CD4-positive, alpha-beta T cell treated with Interleukin-15 for 4 hours (primary cell): ENCODE results near the gene KRT8.

Experiments used
- DNase-seq: peaks from one replicate; pipeline ENCODE4 v3.0.0-alpha.2; 2020; ENCODE audit warnings: low spot score

Gene KRT8

DNA sequence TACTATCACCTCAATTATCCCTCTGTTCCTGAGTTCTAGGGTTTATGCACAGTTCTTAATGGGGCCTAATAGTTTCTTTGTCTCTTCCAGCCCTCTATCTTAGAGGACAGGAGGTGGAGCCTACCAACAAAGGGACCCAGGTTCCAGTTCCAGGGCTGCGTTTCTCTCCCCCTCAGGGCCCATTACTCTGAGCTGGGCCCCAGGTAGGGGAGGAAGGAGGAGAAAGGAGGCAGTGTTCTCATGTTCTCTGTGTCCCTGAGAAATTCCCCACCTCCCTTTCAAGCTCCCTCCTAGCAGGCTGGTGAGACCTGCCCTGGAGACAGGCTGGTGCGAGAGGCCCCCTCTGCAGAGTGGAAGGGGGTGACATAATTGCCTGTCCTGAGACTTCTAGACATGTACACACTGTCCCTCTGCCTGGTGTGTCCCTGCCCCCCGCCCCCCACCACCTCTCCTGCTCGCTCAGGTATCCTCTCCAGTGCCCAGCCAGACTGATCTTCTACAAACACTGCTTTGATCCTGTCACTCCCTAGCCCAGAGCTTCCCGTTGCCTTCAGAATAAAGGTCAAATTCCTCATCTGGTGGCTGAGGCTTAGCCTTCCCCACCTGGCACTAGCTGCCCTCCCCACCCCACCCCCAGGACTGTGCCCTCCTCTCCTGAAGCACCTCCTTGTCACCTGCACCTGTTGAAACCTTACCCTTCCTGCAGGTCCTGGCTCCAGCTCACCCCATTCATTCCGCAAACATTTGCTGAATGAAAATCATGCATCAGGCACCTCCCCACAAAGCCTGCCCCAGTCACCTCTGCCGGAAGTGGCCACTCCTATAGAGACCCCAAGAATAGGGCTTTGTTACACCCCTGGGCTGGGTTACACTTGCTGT is 21.1 kb upstream of the KRT8 start:
- DNase-seq, result no peak

- DNase-seq, result no peak
Measured at GRCh38 chr12:52924764-52925716, 20.2 kb upstream of the KRT8 start.

DNA sequence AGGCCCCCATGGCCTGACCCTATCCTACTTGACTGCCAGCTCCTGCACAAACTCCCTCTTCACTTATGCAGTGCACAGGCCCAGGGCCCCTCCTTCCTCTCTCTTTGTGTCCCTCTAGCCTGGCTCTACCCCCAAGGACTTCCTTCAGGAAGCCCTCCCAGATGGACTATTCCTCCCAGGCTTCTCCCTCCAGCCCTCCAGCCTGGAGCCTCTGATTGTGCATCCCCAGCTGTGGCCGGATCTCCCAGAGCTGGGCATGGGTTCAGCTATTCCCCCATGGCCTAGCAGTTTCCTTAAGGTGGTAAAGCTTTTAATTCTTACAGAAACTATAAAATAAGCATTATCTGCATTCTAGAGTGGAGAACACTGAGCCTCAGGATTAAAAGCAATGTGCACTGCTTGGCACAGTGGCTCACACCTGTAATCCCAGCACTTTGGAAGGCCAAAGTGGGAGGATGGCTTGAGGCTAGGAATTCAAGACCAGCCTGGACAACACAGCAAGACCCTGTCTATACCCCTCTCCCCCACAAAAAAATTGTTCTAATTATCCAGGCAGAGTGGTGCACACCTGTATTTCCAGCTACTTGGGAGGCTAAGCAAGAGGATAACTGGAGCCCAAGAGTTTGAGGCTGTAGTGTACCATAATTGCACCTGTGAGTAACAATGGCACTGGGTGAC is 16.8 kb upstream of the KRT8 start:
- DNase-seq, result no peak

- no peak for DNase-seq
Measured at GRCh38 chr12:52920937-52921336, 16.1 kb upstream of the KRT8 start.

GRCh38 chr12:52918784-52919183 is 13.9 kb upstream of the KRT8 start:
- no peak for DNase-seq

GRCh38 chr12:52918351-52918750 is 13.5 kb upstream of the KRT8 start:
- DNase-seq, result no peak

DNA sequence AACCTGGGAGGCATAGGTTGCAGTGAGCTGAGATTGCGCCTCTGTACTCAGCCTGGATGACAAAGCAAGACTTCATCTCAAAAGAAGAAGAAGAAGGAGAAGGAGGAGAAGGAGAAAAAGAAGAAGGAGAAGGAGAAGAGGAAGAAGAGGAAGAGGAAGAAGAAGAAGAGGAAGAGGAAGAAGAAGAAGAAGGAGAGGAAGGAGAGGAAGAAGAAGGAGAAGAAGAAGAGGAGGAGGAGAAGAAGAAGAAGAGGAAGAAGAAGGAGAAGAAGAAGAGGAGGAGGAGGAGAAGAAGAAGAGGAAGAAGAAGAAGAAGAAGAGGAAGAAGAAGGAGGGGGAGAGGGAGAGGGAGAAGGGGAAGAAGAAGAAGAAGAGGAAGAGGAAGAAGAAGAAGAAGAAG is 12.9 kb upstream of the KRT8 start:
- DNase-seq, result no peak

DNA sequence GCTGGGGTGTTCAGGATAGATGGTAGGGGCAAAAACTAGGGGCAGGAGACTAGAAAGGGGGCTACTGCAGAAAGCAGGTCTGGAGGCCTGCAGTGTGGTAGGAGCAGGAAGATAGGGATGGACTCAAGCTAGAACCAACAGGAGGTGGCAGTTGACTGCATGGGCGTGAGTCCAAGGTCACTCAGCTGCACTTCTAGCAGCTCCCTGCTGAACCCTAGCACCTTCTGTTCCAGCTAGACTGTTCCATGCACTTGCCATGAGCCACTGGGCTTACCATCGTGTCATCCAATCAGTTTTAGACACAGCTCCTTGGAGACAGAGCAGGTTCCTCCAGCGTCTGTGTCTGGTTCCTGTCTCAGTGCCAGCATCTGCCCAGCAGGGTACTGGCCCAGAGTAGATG is 11.3 kb upstream of the KRT8 start:
- no peak for DNase-seq

- DNase-seq, result no peak
Measured at GRCh38 chr12:52915637-52916036, 10.8 kb upstream of the KRT8 start.

- no peak for DNase-seq
Measured at GRCh38 chr12:52914576-52915121, 9.8 kb upstream of the KRT8 start.

DNA sequence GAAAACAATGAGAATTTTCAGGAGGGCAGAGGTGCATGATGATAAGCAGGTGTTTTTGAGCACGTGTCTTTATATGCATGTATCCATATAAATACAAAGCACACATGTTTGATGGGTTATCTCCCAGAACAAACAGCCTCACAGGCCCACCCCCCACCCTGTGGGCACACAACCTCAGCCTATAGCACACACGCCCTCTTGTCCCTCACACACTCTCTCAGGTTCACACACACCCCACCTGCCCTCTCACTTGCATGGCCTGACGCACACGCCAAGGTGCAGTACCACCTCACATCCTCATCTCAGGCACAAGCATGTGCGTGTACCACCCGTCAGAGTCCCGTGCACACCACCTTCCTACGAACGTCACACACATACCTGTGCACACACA is 8.6 kb upstream of the KRT8 start:
- no peak for DNase-seq

DNA sequence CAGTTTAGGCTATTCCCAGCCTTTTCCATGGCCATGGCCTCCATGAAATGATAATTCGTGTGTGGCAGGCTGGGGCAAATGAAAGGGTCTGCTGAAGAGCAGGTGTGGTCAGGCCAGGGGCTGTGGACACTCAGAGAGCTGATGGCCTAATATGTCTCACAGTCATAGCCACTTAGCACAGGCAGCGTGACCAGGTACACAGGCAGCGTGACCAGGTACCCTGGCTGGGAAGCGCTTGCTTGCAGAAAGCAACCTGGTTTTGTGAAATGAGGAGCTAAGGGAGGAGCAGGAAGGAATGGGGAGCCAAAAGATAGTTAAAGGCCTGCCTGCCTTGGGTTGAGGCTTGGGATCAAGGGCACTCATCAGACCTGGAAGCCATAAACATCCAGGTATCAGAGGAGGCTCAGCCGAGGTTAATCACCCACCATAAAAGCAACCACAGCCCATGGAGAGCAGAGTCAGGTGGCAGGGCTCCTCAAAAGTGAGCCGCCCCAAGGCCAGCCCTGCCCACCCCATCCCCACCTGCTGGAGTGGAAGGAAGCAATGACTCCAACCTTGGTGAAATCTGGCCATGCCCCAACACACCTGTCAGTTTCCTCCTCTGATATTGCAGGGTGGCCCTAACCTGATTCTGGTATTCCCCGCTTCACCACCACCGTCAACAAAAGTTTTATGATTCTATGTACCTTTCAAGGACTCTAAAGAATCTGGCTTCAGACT is 8.0 kb upstream of the KRT8 start:
- DNase-seq, result no peak

DNA sequence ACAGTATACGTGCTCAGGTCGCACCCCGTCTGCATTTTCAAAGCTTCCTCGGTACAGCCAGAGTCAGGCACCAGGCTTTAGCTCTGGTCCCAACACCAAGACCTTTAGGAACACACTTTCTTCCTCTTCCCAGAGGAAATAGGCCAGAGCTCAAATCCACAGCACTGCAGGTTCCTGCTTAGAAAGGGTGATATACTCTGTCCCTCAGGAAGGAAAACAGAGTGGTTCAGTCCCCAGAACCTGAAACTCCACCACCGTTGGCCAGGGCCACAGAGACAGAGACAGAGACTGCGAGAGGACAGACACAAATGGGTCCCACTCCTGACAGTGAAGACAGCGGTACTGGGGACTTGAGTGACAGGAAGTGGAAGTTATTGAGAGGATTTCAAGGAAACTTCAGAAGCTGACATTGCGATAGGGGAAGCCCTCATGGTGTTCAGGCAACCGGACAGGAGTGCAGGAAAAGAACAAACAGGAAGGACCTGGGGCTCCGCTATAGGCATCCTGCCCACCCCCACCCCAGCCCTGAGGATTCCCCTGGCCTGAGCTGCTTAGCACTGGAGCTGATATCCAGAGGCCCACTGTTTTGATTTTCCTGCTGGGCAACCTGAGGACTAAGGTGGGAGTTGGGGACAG is 5.5 kb upstream of the KRT8 start:
- no peak for DNase-seq

GRCh38 chr12:52909796-52910195 is 4.9 kb upstream of the KRT8 start:
- DNase-seq, result no peak

- no peak for DNase-seq
Measured at GRCh38 chr12:52909331-52909730, 4.5 kb upstream of the KRT8 start.

DNA sequence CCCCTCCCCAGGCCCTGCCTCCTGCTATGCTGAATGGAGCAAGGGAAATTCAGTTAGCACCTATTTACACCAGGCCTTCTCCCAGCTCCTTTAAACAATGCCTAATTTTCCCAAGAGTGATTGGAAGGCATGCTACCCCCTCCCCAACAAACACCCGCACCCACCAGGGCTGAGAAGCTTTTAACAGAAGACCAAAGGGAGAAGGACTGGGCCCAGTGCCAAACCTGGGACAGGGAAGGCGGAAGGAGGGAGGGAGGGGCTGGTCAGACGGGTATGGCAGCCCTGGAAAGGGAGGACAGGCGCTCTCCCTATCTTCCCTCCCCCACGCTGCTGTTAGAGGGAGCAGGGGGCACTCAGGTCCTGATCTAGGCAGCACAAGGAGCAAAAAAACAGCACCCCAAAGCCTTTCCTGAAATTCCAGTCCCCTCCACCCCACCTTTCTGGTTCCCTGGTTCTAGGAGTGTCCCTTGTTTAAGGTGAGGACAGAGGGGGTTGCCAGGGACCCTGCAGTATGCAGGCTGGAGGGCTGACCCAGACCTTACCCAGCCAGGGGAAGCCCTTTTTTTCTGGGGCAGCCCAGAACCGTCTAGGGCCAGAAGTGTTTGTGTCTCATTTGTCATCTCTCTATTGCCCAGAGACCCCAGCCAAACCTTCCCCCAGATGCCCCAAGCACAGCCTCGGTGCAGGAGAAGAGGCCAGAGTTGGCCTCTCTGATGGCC is 2.4 kb upstream of the KRT8 start:
- no peak for DNase-seq

GRCh38 chr12:52906191-52906601 is 1.3 kb upstream of the KRT8 start:
- DNase-seq, result no peak

DNA sequence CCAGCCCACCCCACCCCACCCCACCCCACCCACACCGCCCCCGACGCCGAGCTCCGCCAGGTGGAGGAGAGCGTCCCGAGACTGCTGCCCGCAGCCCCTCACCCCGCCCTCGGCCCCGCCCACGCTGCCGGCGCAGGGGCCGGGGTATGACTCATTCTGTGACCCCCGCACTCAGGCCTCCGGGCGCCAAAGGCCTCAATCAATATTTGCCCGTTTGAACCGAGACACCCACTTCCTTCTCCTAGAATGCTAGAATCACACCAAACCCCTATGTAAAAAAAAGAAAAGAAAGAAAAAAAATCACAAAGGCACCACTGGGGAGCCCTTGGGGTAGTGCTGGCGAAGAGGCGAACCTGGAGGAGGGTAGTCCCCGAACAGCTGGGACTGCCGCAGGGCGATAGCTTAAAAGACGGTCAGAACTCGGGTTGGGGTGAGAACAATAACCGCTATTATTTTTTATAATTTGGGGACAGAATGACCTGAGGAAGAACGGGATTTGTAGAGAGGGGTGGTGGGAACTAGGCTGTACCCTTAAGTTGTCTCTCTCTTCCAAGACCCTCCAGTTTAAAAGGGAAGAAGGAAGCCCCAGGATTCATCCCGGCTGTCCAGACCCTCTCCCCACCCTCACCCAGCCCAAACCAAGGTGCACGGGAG is 894 bp downstream of the KRT8 start:
- peak; percentile 14 for DNase-seq

DNA sequence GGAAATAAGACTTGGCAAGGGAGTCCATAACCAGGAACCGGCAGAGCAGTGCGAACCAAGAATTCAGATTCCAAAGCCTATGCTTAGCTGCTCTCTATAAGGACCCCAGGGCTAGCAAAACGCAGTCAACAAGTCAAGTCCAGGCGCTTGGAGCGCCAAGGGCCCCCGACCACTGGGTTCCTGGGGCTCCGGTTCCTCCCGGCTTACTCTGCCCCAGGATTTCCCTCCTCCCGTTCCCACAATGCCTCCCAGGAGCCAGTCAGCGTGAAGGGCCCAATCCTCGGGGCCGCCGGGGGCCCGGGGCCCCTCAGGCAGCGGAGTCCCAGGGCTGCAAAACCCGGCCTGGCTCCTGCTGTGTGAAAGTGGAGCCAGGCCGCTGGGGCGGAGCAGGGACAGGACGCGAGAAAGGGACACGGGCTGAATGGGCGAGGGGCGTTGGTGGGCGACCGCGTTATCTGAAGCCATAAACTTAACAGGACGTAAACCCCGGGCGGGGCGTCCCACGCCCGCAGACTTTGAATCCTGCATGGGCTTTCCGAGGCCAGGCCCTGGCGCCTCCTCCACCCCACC is 1.5 kb downstream of the KRT8 start:
- DNase-seq, result peak; percentile 47
